Activated T-helper 1 cell treated with Interleukin-2 at 50 U/mL for 16 hours (primary cell): ENCODE results near the gene KLHDC8A.
"Not testable (repeated sequence)": the region's sequence is repeated elsewhere in the genome, so short reads cannot be mapped to it uniquely, and the experiment has no call there.

Experiments used
- DNase-seq: peaks from one replicate; pipeline ENCODE4 v3.0.0-alpha.2; 2020; ENCODE audit warnings: low read depth

The KLHDC8A gene

GRCh38 chr1:205356440-205357139 lies at the start of gene KLHDC8A:
Gene KLHDC8A, minus strand, starts transcription at chr1:205356922. Its CDS starts 13,318 bp downstream, at chr1:205343604.
- DNase-seq: no peak

- not testable (repeated sequence) for DNase-seq
These were observed 49.5 kb upstream of the KLHDC8A start for GRCh38 chr1:205406252-205406651.

- not testable (repeated sequence) for DNase-seq
These were observed 47.8 kb upstream of the KLHDC8A start for GRCh38 chr1:205404484-205404883.

GRCh38 chr1:205398586-205398985 lies 41.9 kb upstream of the KLHDC8A start:
- DNase-seq: no peak

GRCh38 chr1:205396967-205397616 lies 40.4 kb upstream of the KLHDC8A start:
- no peak for DNase-seq

GRCh38 chr1:205395616-205396015 lies 38.9 kb upstream of the KLHDC8A start:
- no peak for DNase-seq

- DNase-seq: no peak
These were observed 35.9 kb upstream of the KLHDC8A start for GRCh38 chr1:205392650-205393049.

GRCh38 chr1:205391386-205391785 lies 34.7 kb upstream of the KLHDC8A start:
- no peak for DNase-seq

- DNase-seq: no peak
These were observed 31.1 kb upstream of the KLHDC8A start for GRCh38 chr1:205387845-205388244.

- not testable (repeated sequence) for DNase-seq
These were observed 26.3 kb upstream of the KLHDC8A start for GRCh38 chr1:205382990-205383389.

- no peak for DNase-seq
These were observed 25.8 kb upstream of the KLHDC8A start for GRCh38 chr1:205382561-205382960.

GRCh38 chr1:205381305-205381704 lies 24.6 kb upstream of the KLHDC8A start:
- DNase-seq: no peak

GRCh38 chr1:205380882-205381281 lies 24.2 kb upstream of the KLHDC8A start:
- no peak for DNase-seq

- no peak for DNase-seq
These were observed 22.3 kb upstream of the KLHDC8A start for GRCh38 chr1:205379056-205379455.

- no peak for DNase-seq
These were observed 20.6 kb upstream of the KLHDC8A start for GRCh38 chr1:205377355-205377754.

- no peak for DNase-seq
These were observed 20.0 kb upstream of the KLHDC8A start for GRCh38 chr1:205376739-205377138.

- DNase-seq: no peak
These were observed 19.3 kb upstream of the KLHDC8A start for GRCh38 chr1:205375835-205376545.

GRCh38 chr1:205374210-205375078 lies 17.7 kb upstream of the KLHDC8A start:
- DNase-seq: no peak

GRCh38 chr1:205373798-205374175 lies 17.1 kb upstream of the KLHDC8A start:
- DNase-seq: no peak

GRCh38 chr1:205373022-205373797 lies 16.5 kb upstream of the KLHDC8A start:
- DNase-seq: no peak
